Sigmoid colon (tissue), 7 donors: ENCODE data around the gene ADCY5. TPM values are rescaled to one million over a fixed set of nuclear protein-coding genes. Genes with fewer than 3 reads are reported as not detected.

ENCODE experiments used
- DNase-seq: peaks from one replicate; pipeline ENCODE4 v3.0.0-alpha.2; 2019
- H3K27ac ChIP-seq, 4 donors: fragments of 200-600 bp; sonication (generic); one replicate each; pipeline ENCODE4 v1.5.1; 2016 to 2019; ENCODE audit warnings: mild to moderate bottlenecking in 1 of 4
- H3K27me3 ChIP-seq, 3 donors: fragments of 200-600 bp; sonication (generic); one replicate each; pipeline ENCODE4 v1.5.1; 2019; ENCODE audit warnings: mild to moderate bottlenecking in 1 of 3
- H3K36me3 ChIP-seq, 4 donors: fragments of 200-600 bp; sonication (generic); one replicate each; pipeline ENCODE4 v1.5.1; 2016 to 2019
- H3K4me1 ChIP-seq, 4 donors: fragments of 200-600 bp; sonication (generic); one replicate each; pipeline ENCODE4 v1.5.1; 2017 to 2019
- H3K4me3 ChIP-seq, 4 donors: fragments of 200-600 bp; sonication (generic); one replicate each; pipeline ENCODE4 v1.5.1; 2017 to 2019; ENCODE audit warnings: mild to moderate bottlenecking in 2 of 4, moderate library complexity in 1 of 4
- H3K9me3 ChIP-seq, 4 donors: fragments of 200-600 bp in 3 of 4; sonication (generic) in 3 of 4; one replicate each; pipeline versions ENCODE4 v1.5.1 to v1.6.1; 2013 to 2019
- EP300 ChIP-seq, 4 donors: sonication (generic); formaldehyde crosslinking; IDR thresholded peaks; one replicate each; pipeline ENCODE4 v1.6.1; 2017; ENCODE audit warnings: antibody characterized with exemption in 4 of 4
- POLR2A ChIP-seq, 2 donors: fragments of 450-650 bp; IDR thresholded peaks; one replicate each; pipeline ENCODE4 v1.6.1; 2016; ENCODE audit warnings: antibody characterized with exemption in 2 of 2, mild to moderate bottlenecking in 2 of 2, moderate library complexity in 2 of 2
- POLR2AphosphoS5 ChIP-seq, 4 donors: sonication (generic); formaldehyde crosslinking; IDR thresholded peaks; one replicate each; pipeline ENCODE4 v1.6.1; 2017; ENCODE audit warnings: antibody characterized with exemption in 4 of 4
- whole genome bisulfite sequencing, 2 donors: extraction: QIAGEN DNeasy Blood & Tissue Kit; methylation state at CpG; one replicate each; pipeline ENCODE4 v1.1.7; 2013; 5-methylcytosine and 5-hydroxymethylcytosine counted together
- intact Hi-C: fragments of 100-400 bp; cut with DNase I; formaldehyde crosslinking; loops from one replicate; pipeline ENCODE4 v1.15.1; 2023
- polyA plus RNA-seq, 3 donors: library from polyadenylated mRNA; stranded (reverse); fragments of 200-250 nt; gene quantifications; one replicate each; pipeline ENCODE4 v1.2.3, GENCODE V29; 2013
- total RNA-seq, 4 donors: library from RNA; depleted of rRNA; stranded (reverse); fragments of >200 nt; gene quantifications; one replicate each; pipeline ENCODE4 v1.1.0, GENCODE V29; 2016
- TF ChIP-seq, protein P1 (sequence below), 4 experiments: fragments of 450-650 bp in 3 of 4; fragments of 200-600 bp in 1 of 4; IDR thresholded peaks; one replicate each; pipeline ENCODE4 v1.5.1; 2016 to 2019; ENCODE audit warnings: antibody characterized with exemption in 4 of 4, mild to moderate bottlenecking in 3 of 4, moderate library complexity in 2 of 4
- donor health status: healthy with polysubstance abuse.
- donor health status: Bipolar disorder and iron deficiency.
- donor health status: healthy.

ADCY5 gene
- total and polyA plus RNA-seq, 7 donors = 1.4 to 84.4 (median 39.5) TPM

DNA sequence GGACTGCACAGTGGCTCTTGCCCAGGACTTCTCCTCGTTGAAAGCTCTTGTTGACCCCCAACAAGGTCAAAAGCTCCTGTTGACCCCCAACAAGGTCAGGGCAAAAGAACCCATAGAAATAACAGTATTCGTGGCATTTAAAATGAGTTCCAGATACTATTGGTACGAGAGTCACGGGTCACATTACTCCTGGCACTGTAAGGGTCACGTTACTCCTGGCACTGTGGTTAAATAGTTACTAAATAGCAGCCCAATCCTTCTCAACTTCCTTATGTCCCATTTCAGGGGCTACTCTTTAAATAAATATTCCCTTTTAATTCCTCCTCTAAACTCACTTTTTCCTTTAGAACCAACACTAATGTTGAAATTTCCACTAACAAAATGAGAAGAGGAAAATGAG lies 18.2 kb upstream of the ADCY5 start:
- 23 to 74% methylated on average over 5 of the region's 5 CpGs for WGBS, 2 donors
- Histone ChIP-seq H3K27me3 (no peaks in the 10 kb centered on the region), H3K4me3 (no peak overlapping the region), H3K4me1 (no peaks in the 10 kb centered on the region), H3K36me3 (no peaks in the 10 kb centered on the region), H3K9me3 (no peaks in the 10 kb centered on the region), H3K27ac (no peak overlapping the region)
- intact Hi-C loops = no loop called here
- no peak for TF ChIP-seq EP300 (IDR thresholded peaks at IDR 0.05)
- no peak for TF ChIP-seq POLR2AphosphoS5 (IDR thresholded peaks at IDR 0.05)
- TF ChIP-seq, protein P1, sequence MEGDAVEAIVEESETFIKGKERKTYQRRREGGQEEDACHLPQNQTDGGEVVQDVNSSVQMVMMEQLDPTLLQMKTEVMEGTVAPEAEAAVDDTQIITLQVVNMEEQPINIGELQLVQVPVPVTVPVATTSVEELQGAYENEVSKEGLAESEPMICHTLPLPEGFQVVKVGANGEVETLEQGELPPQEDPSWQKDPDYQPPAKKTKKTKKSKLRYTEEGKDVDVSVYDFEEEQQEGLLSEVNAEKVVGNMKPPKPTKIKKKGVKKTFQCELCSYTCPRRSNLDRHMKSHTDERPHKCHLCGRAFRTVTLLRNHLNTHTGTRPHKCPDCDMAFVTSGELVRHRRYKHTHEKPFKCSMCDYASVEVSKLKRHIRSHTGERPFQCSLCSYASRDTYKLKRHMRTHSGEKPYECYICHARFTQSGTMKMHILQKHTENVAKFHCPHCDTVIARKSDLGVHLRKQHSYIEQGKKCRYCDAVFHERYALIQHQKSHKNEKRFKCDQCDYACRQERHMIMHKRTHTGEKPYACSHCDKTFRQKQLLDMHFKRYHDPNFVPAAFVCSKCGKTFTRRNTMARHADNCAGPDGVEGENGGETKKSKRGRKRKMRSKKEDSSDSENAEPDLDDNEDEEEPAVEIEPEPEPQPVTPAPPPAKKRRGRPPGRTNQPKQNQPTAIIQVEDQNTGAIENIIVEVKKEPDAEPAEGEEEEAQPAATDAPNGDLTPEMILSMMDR (IDR thresholded peaks at IDR 0.05) = no peak
- no peak for TF ChIP-seq POLR2A (IDR thresholded peaks at IDR 0.05)
- peak; percentile 6 for DNase-seq

DNA sequence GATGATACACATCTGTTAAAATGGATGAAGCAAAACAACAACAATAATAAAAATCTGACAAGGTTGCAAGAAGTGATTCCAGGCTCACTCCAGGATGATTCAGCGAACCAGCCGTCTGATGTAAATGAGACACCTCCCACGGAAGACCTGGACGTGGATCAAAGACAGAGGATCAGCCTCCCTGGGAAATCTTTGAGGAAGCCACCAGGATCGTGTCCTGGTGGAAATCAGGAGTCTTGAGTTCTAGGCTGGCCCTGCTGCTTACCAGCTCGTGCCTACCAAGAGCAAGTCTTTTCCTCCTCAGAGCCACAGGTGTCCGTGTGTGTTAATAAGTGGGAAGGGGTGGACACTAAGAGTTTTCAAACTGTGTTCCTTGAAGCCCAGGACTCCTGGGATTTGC lies 15.3 kb upstream of the ADCY5 start:
- no peaks in the 10 kb centered on the region for H3K27me3 ChIP-seq
- H3K27ac ChIP-seq = no peak overlapping the region
- no peaks in the 10 kb centered on the region for H3K9me3 ChIP-seq
- TF ChIP-seq POLR2A (IDR thresholded peaks at IDR 0.05) (no peak), EP300 (IDR thresholded peaks at IDR 0.05) (no peak), POLR2AphosphoS5 (IDR thresholded peaks at IDR 0.05) (no peak)
- TF ChIP-seq, protein P1 (IDR thresholded peaks at IDR 0.05) = no peak
- H3K4me3 ChIP-seq = no peak overlapping the region
- no peaks in the 10 kb centered on the region for H3K36me3 ChIP-seq
- no peak for DNase-seq
- 75 to 80% methylated on average over 7 of the region's 7 CpGs for WGBS, 2 donors
- H3K4me1 ChIP-seq = no peaks in the 10 kb centered on the region
- intact Hi-C loops = no loop called here

DNA sequence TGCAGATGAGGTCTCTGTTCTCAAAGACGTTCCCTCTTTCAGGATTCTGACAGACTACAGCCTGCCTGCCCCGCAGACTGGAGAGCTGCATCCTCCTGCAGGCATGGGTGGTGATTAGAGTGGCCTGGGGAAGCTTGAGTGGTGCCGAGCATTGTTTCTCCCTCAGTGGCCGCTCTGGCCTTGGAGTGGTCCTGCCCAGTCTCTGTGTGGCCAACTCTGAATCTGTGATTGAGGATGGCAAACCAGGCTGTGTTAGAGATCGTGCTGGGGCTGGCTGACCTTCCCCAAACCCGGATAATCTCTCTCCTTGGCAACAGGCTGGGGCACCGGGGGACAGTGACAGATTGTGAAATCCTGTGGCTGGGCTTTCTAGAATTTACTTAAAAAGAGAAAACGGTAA lies 11.0 kb upstream of the ADCY5 start:
- no peaks in the 10 kb centered on the region for H3K9me3 ChIP-seq
- no peak overlapping the region for H3K4me3 ChIP-seq
- TF ChIP-seq EP300 (IDR thresholded peaks at IDR 0.05) (no peak), POLR2A (IDR thresholded peaks at IDR 0.05) (no peak), POLR2AphosphoS5 (IDR thresholded peaks at IDR 0.05) (no peak)
- TF ChIP-seq, protein P1 (IDR thresholded peaks at IDR 0.05) = no peak
- peaks cover 0 to 28% (median 5%) of the 10 kb centered on the region in 3 donors for H3K27me3 ChIP-seq
- no peaks in the 10 kb centered on the region for H3K4me1 ChIP-seq
- H3K36me3 ChIP-seq = no peaks in the 10 kb centered on the region
- intact Hi-C loops = no loop called here
- no peak for DNase-seq
- 53 to 68% methylated on average over 8 of the region's 8 CpGs for WGBS, 2 donors
- no peak overlapping the region for H3K27ac ChIP-seq

DNA sequence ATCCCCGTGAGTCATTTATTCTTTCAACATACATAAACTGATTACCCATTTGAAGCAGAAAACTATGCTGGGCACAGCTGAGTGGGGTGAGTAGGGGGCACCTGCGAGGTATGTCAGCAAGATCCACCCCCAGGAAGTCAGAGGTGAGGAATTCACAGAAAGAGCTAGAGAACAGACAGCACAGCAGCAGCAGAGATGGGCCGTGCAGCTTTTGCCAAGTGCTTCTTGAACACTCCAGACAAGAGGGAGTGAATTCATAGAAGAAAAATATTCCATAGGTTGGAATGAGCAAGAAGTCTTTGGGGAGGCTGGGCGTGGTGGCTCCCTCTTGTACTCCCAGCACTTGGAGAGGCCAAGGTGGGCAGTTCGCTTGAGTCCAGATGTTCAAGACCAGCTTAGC lies 9.4 kb upstream of the ADCY5 start:
- no peak overlapping the region for H3K27ac ChIP-seq
- H3K4me3 ChIP-seq = no peak overlapping the region
- H3K36me3 ChIP-seq = no peaks in the 10 kb centered on the region
- DNase-seq = no peak
- H3K27me3 ChIP-seq = peaks cover 0 to 28% (median 5%) of the 10 kb centered on the region in 3 donors
- intact Hi-C loops = no loop called here
- no peaks in the 10 kb centered on the region for H3K9me3 ChIP-seq
- WGBS, 2 donors = 84 to 86% methylated on average over 5 of the region's 5 CpGs
- no peaks in the 10 kb centered on the region for H3K4me1 ChIP-seq
- no peak for TF ChIP-seq EP300 (IDR thresholded peaks at IDR 0.05)
- TF ChIP-seq, protein P1 (IDR thresholded peaks at IDR 0.05) = no peak
- no peak for TF ChIP-seq POLR2A (IDR thresholded peaks at IDR 0.05)
- TF ChIP-seq POLR2AphosphoS5 (IDR thresholded peaks at IDR 0.05) = no peak

DNA sequence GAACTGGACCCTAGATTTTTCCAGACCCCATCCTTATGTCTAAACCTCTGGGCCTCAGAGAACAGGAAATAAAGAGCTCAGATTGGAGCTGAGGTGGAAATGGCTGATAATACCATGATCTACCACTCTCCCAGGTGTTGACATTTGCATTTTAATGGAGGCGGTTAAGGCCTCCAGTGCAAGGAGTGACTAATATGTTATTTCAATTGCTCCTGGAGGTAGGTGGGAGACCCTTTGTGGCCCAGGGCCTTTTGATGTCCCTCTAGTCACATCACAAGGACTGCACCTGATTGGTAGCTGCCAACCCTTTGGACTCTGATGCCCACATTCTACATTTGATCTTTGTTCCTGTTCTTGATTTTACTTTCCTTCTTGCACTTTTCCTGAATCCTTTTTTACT lies 9.0 kb upstream of the ADCY5 start:
- no peak for DNase-seq
- intact Hi-C loops = no loop called here
- Histone ChIP-seq H3K36me3 (no peaks in the 10 kb centered on the region), H3K9me3 (no peaks in the 10 kb centered on the region), H3K4me1 (no peaks in the 10 kb centered on the region), H3K27ac (no peak overlapping the region), H3K4me3 (no peak overlapping the region), H3K27me3 (peaks cover 0 to 28% (median 5%) of the 10 kb centered on the region in 3 donors)
- WGBS, 2 donors = 97 to 100% methylated on average over 1 of the region's 1 CpG
- TF ChIP-seq POLR2A (IDR thresholded peaks at IDR 0.05) (no peak), POLR2AphosphoS5 (IDR thresholded peaks at IDR 0.05) (no peak), EP300 (IDR thresholded peaks at IDR 0.05) (no peak)
- TF ChIP-seq, protein P1 (IDR thresholded peaks at IDR 0.05) = no peak
